Nephron progenitor cell (in vitro differentiated cells): ENCODE results near the gene BTG1.
"Not testable (repeated sequence)": the region's sequence is repeated elsewhere in the genome, so short reads cannot be mapped to it uniquely, and the experiment has no call there.

ENCODE experiments used
- DNase-seq: peaks from one replicate; pipeline ENCODE4 v3.0.0; 2021
- H3K27ac Mint-ChIP-seq: 2 replicates; pipeline ENCODE4 v1.8.0; 2021; ENCODE audit warnings: mild to moderate bottlenecking, moderate library complexity, mixed read lengths
- H3K27me3 Mint-ChIP-seq: 2 replicates; pipeline ENCODE4 v1.8.0; 2021; ENCODE audit warnings: mild to moderate bottlenecking, low read depth, mixed read lengths; ENCODE audit not compliant: poor library complexity
- H3K36me3 Mint-ChIP-seq: 2 replicates; pipeline ENCODE4 v1.8.0; 2021; ENCODE audit warnings: low read depth, mixed read lengths
- H3K4me1 Mint-ChIP-seq: 2 replicates; pipeline ENCODE4 v1.8.0; 2021; ENCODE audit warnings: mixed read lengths
- H3K4me3 Mint-ChIP-seq: 2 replicates; pipeline ENCODE4 v1.8.0; 2021; ENCODE audit warnings: mild to moderate bottlenecking, moderate library complexity, mixed read lengths
- H3K9me3 Mint-ChIP-seq: 2 replicates; pipeline ENCODE4 v1.8.0; 2021; ENCODE audit warnings: mild to moderate bottlenecking, moderate library complexity, mixed read lengths
- TF ChIP-seq, protein P1 (sequence below): fragments of 200-600 bp; sonication (generic); IDR thresholded peaks from 2 replicates; pipeline ENCODE4 v1.5.0; 2021; ENCODE audit warnings: antibody characterized with exemption

BTG1 gene

GRCh38 chr12:92098594-92099380 is 46.9 kb downstream of the BTG1 start:
- TF ChIP-seq, protein P1, sequence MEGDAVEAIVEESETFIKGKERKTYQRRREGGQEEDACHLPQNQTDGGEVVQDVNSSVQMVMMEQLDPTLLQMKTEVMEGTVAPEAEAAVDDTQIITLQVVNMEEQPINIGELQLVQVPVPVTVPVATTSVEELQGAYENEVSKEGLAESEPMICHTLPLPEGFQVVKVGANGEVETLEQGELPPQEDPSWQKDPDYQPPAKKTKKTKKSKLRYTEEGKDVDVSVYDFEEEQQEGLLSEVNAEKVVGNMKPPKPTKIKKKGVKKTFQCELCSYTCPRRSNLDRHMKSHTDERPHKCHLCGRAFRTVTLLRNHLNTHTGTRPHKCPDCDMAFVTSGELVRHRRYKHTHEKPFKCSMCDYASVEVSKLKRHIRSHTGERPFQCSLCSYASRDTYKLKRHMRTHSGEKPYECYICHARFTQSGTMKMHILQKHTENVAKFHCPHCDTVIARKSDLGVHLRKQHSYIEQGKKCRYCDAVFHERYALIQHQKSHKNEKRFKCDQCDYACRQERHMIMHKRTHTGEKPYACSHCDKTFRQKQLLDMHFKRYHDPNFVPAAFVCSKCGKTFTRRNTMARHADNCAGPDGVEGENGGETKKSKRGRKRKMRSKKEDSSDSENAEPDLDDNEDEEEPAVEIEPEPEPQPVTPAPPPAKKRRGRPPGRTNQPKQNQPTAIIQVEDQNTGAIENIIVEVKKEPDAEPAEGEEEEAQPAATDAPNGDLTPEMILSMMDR, result no peak
- DNase-seq, result no peak
- H3K4me3 Mint-ChIP-seq, result no peak overlapping the region
- H3K27ac Mint-ChIP-seq, result no peak overlapping the region
- peaks cover 15% of the 10 kb centered on the region for H3K36me3 Mint-ChIP-seq
- no peaks in the 10 kb centered on the region for H3K27me3 Mint-ChIP-seq
- H3K4me1 Mint-ChIP-seq, result no peaks in the 10 kb centered on the region
- peaks cover 11% of the 10 kb centered on the region for H3K9me3 Mint-ChIP-seq

GRCh38 chr12:92096346-92097136 is 49.1 kb downstream of the BTG1 start:
- Mint-ChIP-seq H3K9me3 (peaks cover 11% of the 10 kb centered on the region), H3K27me3 (no peaks in the 10 kb centered on the region), H3K4me3 (no peak overlapping the region), H3K4me1 (no peaks in the 10 kb centered on the region), H3K36me3 (peaks cover 15% of the 10 kb centered on the region), H3K27ac (peak overlapping the region; percentile 58)
- TF ChIP-seq, protein P1, result no peak
- no peak for DNase-seq

DNA sequence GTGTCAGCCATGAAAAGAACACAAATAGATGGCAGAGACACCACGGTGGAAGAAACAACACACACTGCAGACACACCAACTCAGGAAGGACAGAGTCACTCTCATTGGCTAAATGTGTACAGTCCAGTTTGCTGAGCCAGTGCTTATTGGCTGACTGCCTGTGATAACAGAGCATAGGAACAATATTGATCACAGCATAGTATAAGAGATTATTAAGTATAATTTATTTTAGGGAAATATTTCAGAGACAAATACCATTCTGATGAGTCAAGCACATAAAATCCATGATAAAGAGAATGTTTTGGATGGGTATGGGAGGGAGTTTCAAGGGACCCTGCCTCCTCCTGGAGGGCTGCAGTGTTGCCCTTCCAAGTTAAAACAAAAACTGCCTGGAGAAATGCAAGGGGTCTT is 50.9 kb downstream of the BTG1 start:
- Mint-ChIP-seq H3K27ac (peak overlapping the region; percentile 33), H3K4me3 (no peak overlapping the region), H3K27me3 (no peaks in the 10 kb centered on the region), H3K4me1 (no peaks in the 10 kb centered on the region), H3K9me3 (peaks cover 4% of the 10 kb centered on the region), H3K36me3 (peaks cover 5% of the 10 kb centered on the region)
- TF ChIP-seq, protein P1, result no peak
- no peak for DNase-seq

- not testable (repeated sequence) for H3K27ac Mint-ChIP-seq, H3K4me3 Mint-ChIP-seq, DNase-seq
These were observed 51.3 kb downstream of the BTG1 start for GRCh38 chr12:92094301-92094700.

More at GRCh38 chr12:92094301-92094700, 51.3 kb downstream of the BTG1 start:
- not testable (repeated sequence) for H3K9me3 Mint-ChIP-seq, H3K4me1 Mint-ChIP-seq, H3K36me3 Mint-ChIP-seq, H3K27me3 Mint-ChIP-seq
